GM19463 (cell line): ENCODE measurements around the gene CTNS.

ENCODE experiments used
- ATAC-seq: cut with Tn5 transposase; IDR thresholded peaks from one replicate; pipeline ENCODE4 v1.9.1; 2021; ENCODE audit warnings: mild to moderate bottlenecking, moderate library complexity; ENCODE audit not compliant: unreplicated experiment

The CTNS gene

DNA sequence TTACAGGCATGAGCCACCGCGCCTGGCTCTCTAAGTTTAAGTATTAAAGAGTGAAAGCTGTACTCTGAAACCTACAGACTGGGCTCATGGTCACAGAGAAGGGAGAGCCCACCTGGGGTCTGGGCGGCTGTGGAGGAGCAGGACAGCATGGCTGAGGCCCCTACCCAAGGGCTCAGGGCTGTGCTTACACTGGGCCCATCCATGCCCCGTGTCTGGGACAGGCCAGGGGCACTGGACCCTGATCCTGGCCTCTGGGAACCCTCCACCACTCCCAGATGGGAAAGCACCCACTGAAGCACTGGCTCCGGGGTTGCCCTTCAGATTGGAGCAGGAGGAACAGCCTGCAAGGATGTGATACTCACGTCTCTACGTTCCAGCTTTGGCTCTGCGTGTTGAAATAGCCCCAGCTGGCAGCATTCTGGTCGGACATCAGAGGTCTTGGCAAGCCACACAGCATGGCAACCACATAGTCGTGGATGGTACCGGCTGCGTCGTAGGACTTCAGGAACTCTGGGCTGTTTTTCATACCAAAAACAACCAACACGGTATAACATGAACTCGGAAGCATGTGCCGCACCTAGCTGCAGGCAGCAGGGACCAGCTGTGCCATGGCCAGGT is 13.5 kb upstream of the CTNS start:
- no peak for ATAC-seq

DNA sequence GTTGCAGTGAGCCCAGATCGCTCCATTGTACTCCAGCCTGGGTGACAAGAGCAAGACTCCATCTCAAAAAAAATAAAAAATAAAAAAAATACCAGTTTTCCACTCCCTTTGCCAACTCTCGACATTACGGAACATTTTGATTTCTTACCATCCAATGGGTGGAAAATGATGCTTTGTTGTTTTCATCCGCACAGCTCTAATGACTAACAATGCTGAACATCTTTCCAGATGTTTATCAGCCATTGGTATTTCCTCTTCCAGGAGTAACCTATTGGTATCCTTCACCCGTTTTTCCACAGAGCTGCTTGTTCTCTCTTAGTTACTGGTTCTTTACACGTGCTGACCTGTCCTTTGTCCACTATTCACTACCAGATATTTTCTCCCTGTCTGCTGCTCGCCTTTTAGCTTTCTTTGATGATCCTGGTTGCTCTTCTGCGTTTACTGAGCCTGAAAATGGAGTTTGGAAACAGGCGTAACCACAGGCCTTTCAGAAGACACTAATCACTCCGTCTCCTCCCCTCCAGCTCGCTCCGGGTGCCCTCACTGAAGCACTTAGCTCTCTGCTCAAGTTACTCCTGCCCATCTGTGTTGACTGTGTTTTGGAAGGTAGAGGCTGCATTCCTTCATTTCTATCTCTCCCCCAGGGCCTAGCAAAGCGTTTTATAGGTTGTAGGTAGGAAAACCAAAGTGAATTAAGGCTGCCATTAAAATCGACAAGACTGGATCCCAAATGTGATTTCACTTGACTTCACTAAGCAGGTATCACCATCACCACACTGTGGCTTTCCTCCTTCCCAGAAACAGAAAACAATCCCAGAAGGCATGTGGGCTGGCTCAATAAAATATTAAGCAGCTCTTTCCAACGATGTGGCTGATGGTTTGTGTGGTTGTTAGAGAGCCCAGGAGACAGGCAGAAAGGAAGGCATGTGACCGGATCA is 9.5 kb upstream of the CTNS start:
- no peak for ATAC-seq

DNA sequence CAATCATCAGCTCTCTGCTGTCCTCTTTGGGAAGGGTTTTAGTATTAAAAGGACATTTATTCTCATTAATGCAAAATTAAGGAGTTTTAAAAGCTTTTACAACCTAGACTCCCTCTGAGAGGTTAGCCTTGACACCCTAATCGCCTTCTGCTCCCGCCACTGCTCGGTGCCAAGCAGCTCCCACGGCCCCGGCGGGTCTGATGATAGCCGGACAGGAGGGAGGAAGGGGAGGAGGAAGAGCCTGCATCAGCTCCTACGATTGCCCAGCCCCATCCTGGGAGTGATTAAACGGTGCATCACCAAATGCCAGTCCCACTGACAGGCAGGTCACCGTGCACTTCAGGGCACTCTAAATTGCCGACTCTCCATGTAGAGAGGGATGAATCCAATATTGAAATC is 8.8 kb upstream of the CTNS start:
- ATAC-seq: no peak

DNA sequence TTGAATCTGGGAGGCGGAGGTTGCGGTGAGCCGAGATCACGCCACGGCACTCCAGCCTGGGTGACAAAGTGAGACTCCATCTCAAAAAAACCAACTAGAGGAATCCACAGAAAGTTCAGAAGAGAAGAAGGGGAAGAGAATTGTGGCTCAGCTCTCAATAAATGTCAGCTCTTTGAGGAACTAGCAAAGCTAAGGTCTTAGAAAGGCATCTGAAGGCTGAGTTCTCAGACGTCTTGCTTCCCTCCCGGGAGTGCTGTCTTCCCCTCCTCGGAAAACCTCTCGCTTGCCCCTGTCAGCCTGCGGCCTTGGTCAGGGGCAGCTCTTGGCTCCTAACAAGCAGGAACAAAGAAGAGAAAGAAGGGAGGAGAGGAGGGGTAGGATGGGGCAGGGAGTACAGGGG is 5.8 kb upstream of the CTNS start:
- ATAC-seq: no peak

DNA sequence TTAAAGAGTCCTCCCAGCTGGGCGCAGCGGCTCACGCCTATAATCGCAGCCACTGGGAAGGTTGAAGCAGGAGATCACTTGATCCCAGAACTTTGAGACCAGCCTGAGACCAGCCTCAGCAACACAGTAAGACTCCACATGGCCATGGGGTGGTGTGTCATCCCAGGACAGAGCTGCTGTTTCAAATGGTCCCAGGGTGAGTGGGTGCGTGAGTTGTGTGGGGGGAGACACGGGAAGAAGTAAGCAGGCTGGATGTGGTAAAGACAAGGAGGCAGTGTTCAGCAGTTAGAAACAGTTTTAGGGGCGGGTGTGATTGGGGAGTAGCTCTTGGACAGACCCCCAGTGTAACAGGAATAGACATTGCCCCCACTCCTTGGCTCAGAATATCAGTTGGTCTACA is 4.3 kb upstream of the CTNS start:
- no peak for ATAC-seq

DNA sequence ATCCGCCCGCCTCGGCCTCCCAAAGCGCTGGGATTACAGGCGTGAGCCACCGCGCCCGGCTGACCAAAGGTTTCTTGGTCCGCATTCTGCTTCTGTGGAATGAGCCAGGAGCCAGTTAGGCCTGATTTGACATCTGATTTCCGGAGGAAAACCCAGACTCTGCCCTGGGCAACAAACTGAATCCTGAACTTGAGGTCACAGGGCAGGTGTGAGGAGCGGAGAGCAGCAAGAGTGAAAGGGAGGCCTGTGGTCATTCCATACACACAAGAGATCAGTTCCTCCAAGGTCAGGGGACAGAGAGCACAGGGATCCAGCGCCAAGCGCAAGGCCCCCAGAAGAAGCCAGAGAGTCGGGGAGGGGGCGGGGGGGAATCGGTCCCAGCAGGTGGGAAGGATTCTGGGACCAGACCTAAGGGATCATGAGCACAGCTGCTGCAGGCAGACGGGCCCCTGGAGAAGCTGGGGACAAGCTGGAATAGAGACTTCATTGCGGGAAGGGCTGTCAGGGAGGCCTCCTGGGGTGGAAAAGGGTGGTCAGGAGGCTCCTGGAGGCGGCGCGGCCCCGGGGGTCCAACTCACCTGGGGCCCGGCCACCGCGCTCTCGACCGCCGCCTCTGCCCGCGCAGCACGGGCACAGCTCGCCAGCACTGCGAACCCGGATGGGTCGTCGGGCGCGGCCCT is 946 bp upstream of the CTNS start:
- ATAC-seq: no peak

DNA sequence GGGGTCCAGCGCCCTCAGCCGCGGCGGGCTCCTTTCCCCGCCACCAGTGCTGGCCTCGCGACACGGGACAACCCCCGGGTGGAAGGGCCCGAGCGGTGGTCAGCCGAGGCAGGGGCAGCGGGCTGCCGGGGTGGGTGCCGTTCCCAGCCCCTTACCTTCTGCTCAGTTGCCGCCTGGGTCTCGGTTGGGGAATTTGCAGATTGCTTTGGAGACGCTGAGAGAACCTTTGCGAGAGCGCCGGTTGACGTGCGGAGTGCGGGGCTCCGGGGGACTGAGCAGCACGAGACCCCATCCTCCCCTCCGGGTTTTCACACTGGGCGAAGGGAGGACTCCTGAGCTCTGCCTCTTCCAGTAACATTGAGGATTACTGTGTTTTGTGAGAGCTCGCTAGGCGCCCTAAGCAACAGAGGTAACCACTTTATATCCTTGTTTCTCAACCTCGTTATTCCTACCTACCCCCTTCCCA is 381 bp downstream of the CTNS start:
- no peak for ATAC-seq

DNA sequence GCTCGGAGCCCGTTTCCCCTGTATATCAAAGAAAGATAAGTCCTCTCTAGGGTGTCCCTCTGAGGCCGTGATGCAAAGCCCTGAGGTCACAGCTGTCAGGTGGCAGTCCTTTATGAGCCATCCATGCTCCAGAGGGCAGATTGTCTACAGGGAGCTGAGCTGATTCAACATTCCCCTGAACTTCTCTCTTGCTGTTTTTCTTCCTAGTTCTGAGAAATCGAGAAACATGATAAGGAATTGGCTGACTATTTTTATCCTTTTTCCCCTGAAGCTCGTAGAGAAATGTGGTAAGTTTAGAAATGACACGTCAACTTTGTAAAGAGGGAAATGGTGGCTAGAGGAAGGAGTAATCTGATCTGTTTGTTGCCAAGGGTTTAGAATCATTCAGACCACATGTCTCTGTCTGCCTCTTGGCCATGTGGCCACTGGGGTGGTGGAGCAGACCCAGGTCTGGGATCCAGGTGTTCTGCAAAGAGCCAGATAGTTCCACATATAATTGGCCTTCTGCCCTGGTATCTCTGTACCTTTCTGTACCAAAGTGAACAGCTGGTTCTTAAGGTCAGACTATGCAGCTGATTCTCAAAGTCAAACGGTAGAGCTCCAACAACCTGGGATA is 3.5 kb downstream of the CTNS start:
- ATAC-seq: no peak

DNA sequence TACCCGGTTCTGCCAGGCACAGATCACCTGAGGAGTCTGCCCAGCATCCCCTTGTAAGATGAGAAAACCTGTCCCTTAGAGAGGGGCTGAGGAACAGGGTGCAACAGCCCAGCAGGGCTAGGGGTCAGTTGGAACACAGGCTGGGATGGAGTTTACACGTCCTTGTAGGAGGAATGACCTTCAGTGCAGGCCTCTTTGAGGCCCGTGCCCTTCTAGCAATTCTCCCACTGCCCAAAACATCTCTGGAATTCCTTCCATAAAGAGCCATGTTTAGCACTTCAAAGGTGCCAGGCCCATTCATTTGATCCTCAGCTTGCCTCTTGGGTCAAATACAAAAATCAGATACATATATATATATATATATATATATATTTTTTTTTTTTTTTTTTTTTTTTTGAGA is 4.5 kb downstream of the CTNS start:
- ATAC-seq: no peak

DNA sequence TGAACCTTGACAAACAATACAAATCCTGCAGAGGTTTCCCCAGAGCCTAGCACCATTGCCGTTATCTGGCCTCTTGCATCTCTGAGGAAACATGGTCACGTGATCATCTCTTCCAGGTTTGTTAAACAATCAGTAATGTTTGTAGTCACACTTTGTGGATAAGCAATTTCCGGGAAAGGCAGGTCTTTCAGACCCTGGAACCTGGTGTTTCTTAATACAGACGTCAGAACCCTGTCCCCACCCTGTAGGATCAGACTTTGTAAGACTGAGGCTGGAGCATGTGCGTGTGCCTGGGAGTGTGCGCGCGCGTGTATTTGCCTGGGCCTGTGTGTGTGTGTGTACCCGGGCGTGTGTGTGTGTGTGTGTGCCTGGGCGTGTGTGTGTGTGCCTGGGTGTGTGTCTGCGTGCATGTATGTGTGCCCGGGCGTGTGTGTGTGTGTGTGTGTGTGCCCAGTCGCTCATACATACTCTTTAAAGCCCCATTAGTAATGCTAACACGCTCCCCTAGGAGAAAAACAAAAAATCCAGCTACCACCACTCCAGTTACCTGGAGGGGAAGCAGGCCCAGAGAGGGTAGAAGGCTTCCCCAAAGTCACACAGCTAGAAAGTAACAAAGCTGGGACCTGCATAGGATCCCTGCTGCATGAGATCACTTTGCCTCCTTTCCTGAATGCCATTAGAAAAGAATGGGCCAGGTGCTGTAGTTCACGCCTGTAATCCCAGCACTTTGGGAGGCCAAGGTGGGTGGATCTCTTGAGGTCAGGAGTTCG is 5.3 kb downstream of the CTNS start:
- no peak for ATAC-seq

DNA sequence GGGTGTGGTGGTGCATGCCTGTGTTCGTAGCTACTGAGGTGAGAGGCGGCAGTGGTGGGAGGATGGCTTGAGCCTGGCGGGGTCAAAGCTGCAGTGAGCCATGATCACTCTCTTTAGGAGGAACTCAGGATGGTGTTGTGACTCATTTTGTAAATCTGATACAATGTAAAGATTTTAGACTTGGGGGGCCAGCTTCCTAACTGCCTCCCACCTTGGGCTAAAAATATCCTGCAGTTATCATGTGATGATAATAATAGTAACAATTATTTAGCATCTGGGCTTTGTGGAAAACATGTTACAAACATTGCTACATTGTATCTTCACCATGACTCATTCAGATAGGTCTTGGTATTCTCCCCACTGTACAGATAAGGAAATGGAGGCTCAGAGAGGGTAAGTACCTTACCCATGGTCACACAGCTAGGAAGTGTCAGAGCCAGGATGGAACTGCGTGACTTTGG is 7.4 kb downstream of the CTNS start:
- ATAC-seq: no peak

DNA sequence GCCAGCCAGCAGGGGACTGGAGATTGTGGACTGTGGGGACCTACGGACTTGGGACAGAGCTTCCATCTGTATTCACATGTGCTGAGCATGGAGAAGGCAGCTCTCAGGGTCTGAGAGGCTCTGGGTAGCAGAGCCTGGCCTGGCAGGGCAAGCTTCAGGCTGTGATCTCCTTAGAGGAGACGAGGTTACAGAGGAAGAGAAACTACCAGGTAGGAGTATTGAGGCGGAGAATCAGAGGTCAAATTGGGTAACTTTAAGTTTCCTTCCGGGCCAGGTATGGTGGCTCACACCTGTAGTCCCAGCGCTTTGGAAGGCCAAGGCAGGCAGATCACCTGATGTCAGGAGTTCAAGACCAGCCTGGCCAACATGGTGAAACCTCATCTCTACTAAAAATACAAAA is 8.8 kb downstream of the CTNS start:
- no peak for ATAC-seq

DNA sequence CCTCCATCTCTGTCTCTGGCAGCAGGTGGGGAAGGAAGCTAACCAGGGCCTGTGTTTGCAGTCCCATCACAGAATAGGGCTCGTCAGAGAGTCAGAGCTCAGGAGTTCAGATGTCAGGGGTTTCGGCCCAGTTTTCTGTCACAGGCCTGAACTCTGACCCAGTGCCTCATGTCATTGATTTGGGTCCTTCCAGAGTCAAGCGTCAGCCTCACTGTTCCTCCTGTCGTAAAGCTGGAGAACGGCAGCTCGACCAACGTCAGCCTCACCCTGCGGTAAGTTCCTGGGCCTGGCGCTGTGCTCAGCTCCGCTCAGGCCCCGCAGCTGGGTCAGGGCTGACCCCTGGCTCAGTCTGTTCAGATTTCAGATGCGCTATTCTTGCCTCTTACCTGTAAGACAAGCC is 10.7 kb downstream of the CTNS start:
- ATAC-seq: no peak

DNA sequence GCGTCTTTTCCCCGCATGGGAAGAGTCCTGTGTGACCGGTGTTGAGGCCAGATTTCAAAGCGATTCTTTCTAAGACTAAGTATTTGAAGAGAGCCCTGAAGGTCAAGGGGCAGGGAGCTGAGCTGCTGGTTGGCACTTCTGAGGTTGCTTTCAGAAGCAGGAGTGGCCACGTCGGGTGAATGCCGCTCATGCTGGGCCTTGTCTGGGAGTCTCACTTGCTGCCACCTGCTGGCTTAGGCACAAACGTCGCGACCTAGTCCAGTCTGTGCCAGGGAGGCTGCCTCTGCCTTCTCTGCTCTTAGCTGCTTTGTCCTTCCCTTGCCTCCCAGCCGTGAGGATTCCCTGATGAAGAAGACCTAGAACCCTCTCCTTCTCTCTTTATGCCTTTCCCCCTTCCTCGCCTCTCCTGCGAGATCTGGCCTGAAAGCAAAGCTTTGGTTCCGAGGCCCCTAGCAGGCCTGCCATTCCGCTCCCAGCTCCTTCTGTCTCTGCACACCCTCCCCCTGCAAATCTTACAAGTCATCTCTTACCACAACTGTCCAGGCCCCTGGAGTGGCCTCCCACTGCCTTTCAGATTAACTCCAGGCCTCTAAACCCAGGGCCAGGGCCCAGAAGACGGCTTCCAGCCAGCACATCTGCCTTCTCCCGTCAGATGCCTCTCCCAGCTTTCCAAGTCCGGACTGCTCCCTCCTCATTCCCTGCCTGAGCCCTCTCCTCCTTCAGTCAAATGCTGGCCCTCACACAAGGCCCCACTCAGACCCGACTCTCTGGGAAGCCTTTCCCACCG is 11.4 kb downstream of the CTNS start:
- no peak for ATAC-seq

DNA sequence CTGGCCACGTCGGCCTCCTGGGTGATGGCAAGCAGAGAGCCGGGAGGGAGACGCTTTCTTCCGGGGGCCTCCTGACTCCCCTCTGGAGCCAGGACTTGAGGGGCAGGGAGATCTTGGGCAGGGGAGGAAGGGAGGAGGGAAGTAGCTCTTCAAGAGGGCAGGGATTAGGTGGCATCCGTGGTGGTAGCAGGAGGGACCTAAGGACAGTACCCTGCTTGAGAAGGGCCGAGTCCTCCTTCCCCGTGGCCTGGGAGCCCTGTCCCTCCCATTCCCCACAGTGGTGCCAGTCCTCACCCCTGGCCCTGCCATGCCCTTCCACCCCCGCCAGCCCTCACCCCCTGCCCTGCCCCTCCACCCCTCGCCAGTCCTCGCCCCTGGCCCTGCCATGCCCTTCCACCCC is 19.2 kb downstream of the CTNS start:
- no peak for ATAC-seq

DNA sequence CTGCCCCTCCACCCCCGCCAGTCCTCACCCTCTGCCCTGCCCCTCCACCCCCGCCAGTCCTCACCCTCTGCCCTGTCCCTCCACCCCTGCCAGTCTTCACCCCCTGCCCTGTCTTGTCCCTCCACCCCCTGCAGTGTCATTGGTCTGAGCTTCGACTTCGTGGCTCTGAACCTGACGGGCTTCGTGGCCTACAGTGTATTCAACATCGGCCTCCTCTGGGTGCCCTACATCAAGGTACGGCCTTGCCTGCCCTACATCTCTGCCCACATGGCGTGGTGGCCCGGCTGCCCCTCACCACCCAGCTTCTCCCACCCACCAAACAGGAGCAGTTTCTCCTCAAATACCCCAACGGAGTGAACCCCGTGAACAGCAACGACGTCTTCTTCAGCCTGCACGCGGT is 19.8 kb downstream of the CTNS start:
- no peak for ATAC-seq

DNA sequence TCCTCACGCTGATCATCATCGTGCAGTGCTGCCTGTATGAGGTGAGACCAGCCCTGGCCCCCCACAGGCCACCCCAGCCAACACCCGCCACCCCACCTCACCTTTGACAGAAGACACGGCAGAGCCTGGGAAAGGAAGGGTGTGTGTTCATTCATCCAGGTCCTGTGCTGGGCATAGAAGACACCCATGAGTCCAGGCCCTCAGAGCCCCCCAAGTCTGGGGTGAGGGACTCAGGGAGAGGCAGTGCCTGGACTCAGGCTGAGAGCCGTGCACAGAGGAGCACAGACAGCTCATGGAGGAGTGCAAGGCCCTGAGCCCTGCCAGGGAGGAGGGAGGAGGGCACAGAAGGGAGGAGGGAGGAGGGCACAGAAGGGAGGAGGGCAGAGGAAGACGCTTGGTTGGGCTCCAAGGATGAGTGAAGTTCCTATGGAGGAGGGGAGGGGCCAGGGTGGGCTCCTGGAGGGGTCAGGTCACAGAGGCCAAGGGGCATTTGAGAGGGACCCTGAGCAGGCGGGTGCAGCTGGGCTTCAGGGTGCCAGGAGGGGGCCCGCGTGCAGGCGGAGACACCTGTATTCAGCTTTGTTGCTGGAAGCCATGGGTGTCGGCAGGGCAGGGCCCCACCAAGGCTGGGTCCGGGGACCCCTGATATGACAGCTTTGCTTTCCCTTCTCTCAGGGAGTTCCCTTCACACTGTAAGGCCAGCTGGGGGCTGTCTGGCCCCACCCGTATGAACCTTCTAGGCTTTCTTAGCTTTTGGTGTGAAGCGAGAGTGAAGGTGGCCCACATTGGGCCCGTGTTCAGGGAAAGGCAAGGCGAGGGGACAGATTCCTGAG is 20.4 kb downstream of the CTNS start:
- ATAC-seq: no peak

DNA sequence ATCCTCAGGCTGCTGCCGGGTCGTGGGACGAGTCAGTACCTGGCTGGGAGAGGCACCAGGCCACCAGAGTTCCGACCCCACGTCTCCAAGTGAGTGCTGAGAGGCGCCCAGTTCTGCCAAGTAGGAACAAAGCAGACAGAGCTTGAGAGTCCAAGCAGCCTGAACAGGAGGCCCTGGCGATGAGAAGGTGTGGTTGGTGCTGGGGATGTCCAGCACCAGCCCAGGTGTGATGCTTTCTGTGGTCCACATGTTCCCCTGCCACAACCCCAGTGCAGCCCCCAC is 21.0 kb downstream of the CTNS start:
- no peak for ATAC-seq
